ENCODE data around the gene NEAT1.
"Not testable (repeated sequence)": the region's sequence is repeated elsewhere in the genome, so short reads cannot be mapped to it uniquely, and the experiment has no call there.

The NEAT1 gene

GRCh38 chr11:65404638-65405339 lies 17.8 kb upstream of the NEAT1 start:
- DNase-seq (ENCODE audit: low read depth in 3 of 3, low spot score in 1 of 3) = no peak

GRCh38 chr11:65410936-65411680 lies 11.5 kb upstream of the NEAT1 start:
- no peak for DNase-seq (ENCODE audit: low read depth in 3 of 3, low spot score in 1 of 3)

DNA sequence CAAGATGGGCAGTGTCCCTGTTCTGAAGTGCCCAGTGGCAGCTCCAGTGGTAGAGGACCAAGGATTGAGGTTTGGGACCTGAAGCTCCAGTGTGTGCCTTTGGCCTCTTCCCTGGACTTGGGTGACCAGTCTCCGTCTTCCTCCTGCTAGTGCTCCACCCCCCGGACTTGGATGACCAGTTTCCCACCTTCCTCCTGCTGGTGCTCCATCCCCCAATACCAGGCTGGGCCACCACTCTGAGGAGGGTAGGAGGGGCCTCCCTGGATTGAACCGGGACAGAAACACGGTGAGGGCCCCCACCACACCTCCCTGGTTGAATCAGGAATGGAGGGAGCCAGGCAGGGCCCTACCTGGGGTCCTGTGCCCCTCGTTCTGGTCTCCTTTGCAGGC lies 10.9 kb upstream of the NEAT1 start:
- no peak for DNase-seq (ENCODE audit: low read depth in 3 of 3, low spot score in 1 of 3)

GRCh38 chr11:65412271-65413076 lies 10.1 kb upstream of the NEAT1 start:
- no peak for DNase-seq (ENCODE audit: low read depth in 3 of 3, low spot score in 1 of 3)

DNA sequence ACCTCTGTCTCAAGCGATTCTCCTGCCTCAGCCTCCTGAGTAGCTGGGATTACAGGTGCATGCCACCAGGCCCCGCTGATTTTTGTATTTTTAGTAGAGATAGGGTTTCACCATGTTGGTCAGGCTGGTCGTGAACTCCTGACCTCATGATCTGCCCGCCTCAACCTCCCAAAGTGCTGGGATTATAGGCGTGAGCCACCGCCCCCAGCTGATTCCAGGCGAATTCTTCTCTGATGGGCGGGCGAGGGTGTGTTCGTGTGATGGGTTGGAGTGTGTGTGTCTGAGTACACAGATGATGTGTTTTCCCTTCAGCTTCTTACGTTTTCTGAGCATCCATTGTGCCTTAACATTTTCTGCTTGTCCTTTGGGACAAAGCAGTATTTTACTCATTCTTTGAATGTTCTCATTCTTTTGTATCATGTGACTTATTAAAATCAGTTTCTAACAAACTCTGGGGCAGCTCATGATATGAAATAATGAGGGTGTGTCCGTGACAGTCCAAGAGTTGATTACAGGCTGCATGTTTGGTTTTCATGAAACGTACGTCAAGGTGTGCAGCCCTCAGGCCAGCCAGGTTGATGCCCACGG lies 9.4 kb upstream of the NEAT1 start:
- not testable (repeated sequence) for DNase-seq (ENCODE audit: low read depth in 3 of 3, low spot score in 1 of 3)

DNA sequence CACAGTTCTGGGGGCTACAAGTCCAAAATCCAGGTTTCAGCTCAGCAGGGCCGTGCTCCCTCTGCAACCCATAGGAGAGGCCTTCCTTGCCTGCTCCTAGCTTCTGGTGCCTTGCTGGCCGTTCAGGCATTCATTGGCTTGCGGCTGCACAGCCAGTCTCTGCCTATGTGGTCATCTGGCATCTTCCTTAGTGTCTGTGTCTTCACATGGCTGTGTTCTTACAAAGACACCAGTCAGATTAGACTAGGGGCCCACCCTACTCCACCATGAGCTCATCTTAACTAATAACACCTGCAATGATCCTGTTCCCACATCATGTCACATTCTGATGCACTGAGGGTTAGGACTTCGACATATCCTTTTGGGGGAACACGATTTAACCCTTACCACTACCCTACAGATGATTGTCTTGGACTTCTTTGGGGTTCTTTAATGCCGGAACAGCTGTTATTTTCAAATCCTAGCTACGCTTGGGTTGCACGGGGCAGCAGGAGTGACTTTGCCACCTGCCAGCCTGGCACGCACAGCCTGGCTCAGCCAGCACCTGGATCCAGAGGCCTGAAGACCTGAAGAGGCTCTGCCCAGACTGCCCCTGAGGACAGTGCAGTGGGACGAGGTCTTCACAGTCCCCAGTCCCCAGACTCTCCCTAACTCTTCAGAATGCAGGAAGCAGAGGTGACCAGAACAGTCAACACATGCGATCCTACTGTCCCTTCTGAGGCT lies 7.7 kb upstream of the NEAT1 start:
- DNase-seq (ENCODE audit: low read depth in 3 of 3, low spot score in 1 of 3) = no peak

GRCh38 chr11:65415499-65416340 lies 6.9 kb upstream of the NEAT1 start:
- DNase-seq (ENCODE audit: low read depth in 3 of 3, low spot score in 1 of 3) = no peak

- peak; percentile 78 to 91 (median 86) for DNase-seq (ENCODE audit: low read depth in 3 of 3, low spot score in 1 of 3)
These were observed 6.2 kb upstream of the NEAT1 start for GRCh38 chr11:65416341-65416824.

DNA sequence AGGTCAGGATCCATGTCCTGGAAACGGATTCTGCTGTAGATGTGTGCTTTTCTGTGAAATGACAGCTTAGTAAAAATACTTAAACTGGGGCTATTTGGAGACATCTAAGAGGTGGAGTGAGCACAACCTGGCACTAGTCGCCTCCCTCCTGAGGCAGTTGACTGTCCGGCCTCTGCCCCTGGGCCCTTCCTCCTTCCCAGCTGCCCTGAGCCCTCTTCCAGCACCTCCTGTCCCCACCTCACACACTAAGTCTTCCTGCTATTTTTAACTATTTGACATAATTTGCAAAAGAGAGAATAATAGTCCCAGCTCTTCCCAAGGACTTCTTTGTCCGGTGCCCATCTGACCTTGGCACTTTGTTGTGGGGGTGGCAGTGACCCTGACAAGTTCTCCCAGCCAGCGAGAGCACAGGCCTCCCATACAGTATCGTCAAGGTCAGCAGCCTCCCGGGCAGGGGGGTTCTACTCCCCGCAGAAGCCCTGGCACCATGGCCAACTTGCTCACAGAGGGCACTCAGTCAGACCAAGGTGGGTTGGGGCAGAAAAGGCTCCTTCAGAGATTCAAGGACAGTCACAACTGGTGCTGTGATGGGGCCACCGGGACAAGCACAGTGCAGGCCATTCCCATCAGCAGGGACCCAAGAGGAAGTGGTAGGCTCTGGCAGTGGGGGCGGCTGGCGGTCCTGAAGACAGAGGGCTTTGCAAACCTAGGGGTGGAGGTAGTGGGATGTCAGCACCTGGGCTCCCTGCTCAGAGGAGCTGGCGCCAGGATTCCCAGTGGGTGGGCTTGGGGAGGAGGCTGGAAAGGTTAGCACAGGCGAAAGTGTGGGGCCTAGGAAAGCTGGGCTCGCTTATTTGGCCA lies 5.5 kb upstream of the NEAT1 start:
- DNase-seq (ENCODE audit: low read depth in 3 of 3, low spot score in 1 of 3) = no peak

DNA sequence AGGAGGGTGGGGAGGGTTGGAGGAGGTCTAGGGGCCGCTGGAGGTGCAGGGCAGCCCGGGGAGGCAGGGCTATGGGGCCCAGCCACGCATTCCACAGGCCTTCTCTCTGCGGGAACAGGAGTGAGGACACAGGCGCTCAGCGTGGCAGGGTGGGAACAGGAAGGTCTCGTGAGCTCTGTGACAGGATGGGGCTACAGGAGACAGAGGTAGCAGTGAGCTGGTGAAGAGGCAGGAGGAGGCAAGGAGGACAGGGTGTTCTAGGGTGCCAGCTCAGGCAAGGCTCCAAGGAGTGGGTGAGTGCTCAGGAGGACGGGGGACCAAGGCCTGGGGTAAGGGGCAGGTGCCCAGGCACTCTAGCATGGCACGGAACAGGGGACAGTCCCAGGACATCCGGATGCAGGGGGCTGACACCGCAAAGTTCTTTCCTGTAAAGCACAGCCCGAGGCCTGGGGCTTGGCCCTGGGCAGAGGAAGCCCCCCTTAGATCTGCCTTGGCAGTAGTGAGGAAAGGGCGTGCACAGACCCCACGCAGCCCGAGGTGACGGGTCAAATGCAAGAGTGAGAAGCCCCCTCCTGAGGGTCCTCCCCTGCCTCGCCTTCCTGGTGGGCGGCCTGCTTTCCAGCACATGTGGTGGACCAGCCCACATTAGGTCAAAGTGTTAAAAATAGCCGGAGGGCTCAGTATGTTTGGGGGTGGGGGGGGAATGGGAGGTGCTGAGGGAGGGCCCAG lies 4.7 kb upstream of the NEAT1 start:
- DNase-seq (ENCODE audit: low read depth in 3 of 3, low spot score in 1 of 3) = no peak

- DNase-seq (ENCODE audit: low read depth in 3 of 3, low spot score in 1 of 3) = no peak
These were observed 4.2 kb upstream of the NEAT1 start for GRCh38 chr11:65418431-65418680.

- peak in 1 of 3 donors; percentile 69 for DNase-seq (ENCODE audit: low read depth in 3 of 3, low spot score in 1 of 3)
These were observed 3.7 kb upstream of the NEAT1 start for GRCh38 chr11:65418681-65419459.

- DNase-seq (ENCODE audit: low read depth in 3 of 3, low spot score in 1 of 3) = no peak
These were observed 3.2 kb upstream of the NEAT1 start for GRCh38 chr11:65419460-65419771.

- no peak for DNase-seq (ENCODE audit: low read depth in 3 of 3, low spot score in 1 of 3)
These were observed 2.7 kb upstream of the NEAT1 start for GRCh38 chr11:65419772-65420481.

DNA sequence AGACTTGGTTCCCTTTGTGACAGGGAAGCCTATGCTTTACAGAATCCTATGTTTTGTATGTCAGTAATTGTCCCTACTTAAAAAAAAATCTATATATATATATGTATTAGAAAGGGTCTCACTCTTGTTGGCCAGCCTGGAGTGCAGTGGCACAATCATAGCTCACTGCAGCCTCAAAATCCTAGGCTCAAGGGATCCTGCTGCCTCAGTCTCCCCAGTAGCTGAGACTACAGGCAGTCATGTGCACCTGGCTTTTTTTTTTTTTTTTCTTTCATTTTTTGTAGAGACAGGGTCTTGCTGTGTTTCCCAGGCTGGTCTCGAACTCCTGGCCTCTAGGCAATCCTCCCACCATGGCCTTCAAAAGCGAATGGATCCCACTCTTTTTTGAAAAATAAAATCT lies 2.1 kb upstream of the NEAT1 start:
- no peak for DNase-seq (ENCODE audit: low read depth in 3 of 3, low spot score in 1 of 3)

DNA sequence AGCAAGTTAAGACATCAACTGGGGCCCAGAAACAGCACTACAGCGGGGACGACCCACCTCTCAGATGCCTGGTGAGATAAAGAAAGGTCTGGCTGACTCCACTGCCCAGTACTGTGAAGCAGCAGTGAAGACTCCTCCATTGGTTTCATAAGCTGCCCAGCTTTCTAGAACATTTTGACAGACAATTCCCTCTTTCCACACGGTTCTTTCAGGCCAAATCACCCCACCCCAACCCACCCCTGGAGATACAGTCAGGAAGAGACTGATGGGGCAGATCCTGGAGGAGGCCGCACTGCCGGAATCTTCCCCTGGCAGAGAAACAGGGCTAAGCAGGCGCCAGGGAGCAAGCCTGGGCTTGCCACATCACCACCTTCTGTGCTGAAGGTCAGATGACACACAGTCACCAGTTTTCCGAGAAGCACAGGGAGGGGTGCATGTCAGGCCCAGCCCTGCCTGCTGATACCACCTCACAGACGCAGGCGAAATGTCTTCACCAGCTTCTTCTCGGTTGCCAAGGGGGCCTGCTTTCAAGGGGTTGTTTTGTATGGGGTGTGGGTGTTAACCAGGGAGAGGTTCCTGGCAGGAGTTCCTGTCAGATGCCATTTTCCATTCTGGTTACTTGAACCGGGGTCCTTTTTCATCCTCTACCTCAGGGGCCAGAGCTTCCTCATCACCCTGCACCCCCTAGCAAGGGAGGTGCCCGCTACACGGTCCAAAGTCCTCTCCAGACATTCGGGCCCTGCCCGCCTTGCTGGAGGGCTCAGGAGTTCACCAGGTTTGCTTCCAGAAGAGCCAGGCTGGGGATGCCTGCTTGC lies 1.4 kb upstream of the NEAT1 start:
- peak; percentile 58 to 74 (median 68) for DNase-seq (ENCODE audit: low read depth in 3 of 3, low spot score in 1 of 3)

All from stimulated activated CD4-positive, alpha-beta T cell treated with anti-CD3 and anti-CD28 coated beads, TNF-alpha, amount 100 ng/mL, for 1 hour (primary cell).